HepG2 (cell line): Measurements from ENCODE around the gene TMEM132D. TPM values are rescaled to one million over a fixed set of nuclear protein-coding genes. Genes with fewer than 3 reads are reported as not detected.

Experiments
- ATAC-seq: fragments of 200-7000 bp; cut with Tn5 transposase; 3 replicates; pipeline ENCODE4 v1.9.1; 2020; ENCODE audit warnings: mild to moderate bottlenecking, moderate library complexity
- BruUV-seq: library from RNA; stranded (reverse); fragments of 400-500 nt; replicated peaks from 2 replicates; lab custom pipeline; 2021; lab: Mats Ljungman, UMichigan
- CTCF ChIA-PET: fragments of 300-600 bp; formaldehyde crosslinking; extraction: SDS; loops from one replicate; lab custom pipeline; 2021; ENCODE audit warnings: low total read pairs, inconsistent platforms, low intra/inter-chr PET ratio; lab: Yijun Ruan, JAX
- POLR2A ChIA-PET: fragments of 350-600 bp; sonication (Branson Sonifier 250); formaldehyde crosslinking; loops from one replicate; lab custom pipeline; 2020; ENCODE audit warnings: antibody characterized with exemption, inconsistent platforms; lab: Yijun Ruan, JAX
- DNase-seq: peaks from one replicate; pipeline ENCODE4 v3.0.0-alpha.2; 2015; ENCODE audit warnings: low spot score
- FAIRE-seq: peaks from 3 replicates; lab custom pipeline; 2011; peaks lifted over from hg19 to GRCh38; lab: Jason Lieb, UNC
- H2AFZ ChIP-seq: one replicate; pipeline ENCODE4 v1.6.1; 2011; ENCODE audit warnings: low read length, inconsistent platforms
- H3K27ac ChIP-seq: fragments of 300-600 bp; 3 replicates; pipeline ENCODE4 v1.8.0; 2011; ENCODE audit warnings: mixed run types, mild to moderate bottlenecking, mixed read lengths, low read length, inconsistent platforms; ENCODE audit not compliant: insufficient read depth; ENCODE audit errors: extremely low read length
- H3K27me3 ChIP-seq, 2 experiments: fragments of 200-600 bp in 1 of 2; 2 replicates in 1 of 2; 3 replicates in 1 of 2; pipeline versions ENCODE4 v1.6.0 to v1.8.0; 2011; ENCODE audit warnings: low read length in 2 of 2, mild to moderate bottlenecking in 2 of 2, moderate library complexity in 2 of 2, inconsistent platforms in 1 of 2; ENCODE audit not compliant: insufficient read depth in 2 of 2, control insufficient read depth in 1 of 2
- H3K36me3 ChIP-seq, 2 experiments: fragments of 200-600 bp in 1 of 2; replicated peaks in 1 of 2; 2 replicates in 1 of 2; 3 replicates in 1 of 2; pipeline versions ENCODE4 v1.5.1 to v1.8.0; 2011; ENCODE audit warnings: low read length in 2 of 2, inconsistent platforms in 1 of 2; ENCODE audit not compliant: insufficient read depth in 2 of 2, control insufficient read depth in 1 of 2
- H3K4me1 ChIP-seq: 2 replicates; pipeline ENCODE4 v1.5.1; 2012; ENCODE audit warnings: low read length, inconsistent platforms; ENCODE audit not compliant: insufficient read depth
- H3K4me2 ChIP-seq: 2 replicates; pipeline ENCODE4 v1.6.0; 2011; ENCODE audit warnings: low read depth, low read length, inconsistent platforms
- H3K4me3 ChIP-seq, 3 experiments: fragments of 200-600 bp in 1 of 3; sonication (generic), shearing (Covaris generic) in 1 of 3; replicated peaks in 1 of 3; 2 replicates each; pipeline ENCODE4 v1.5.1; 2011 to 2016; ENCODE audit warnings: low read length in 3 of 3, inconsistent platforms in 2 of 3, low read depth in 2 of 3, mild to moderate bottlenecking in 2 of 3, control low read depth in 1 of 3, mixed read lengths in 1 of 3; ENCODE audit not compliant: insufficient read depth in 1 of 3
- H3K79me2 ChIP-seq: one replicate; pipeline ENCODE4 v1.6.1; 2011; ENCODE audit warnings: low read length, inconsistent platforms; ENCODE audit not compliant: insufficient read depth
- H3K9ac ChIP-seq: 2 replicates; pipeline ENCODE4 v1.6.0; 2011; ENCODE audit warnings: mild to moderate bottlenecking, low read depth, low read length, inconsistent platforms; ENCODE audit not compliant: insufficient read depth
- H3K9me3 ChIP-seq: 2 replicates; pipeline ENCODE4 v1.5.1; 2012; ENCODE audit warnings: mild to moderate bottlenecking, low read length
- H4K20me1 ChIP-seq: 2 replicates; pipeline ENCODE4 v1.6.0; 2011; ENCODE audit warnings: inconsistent platforms, mild to moderate bottlenecking, low read length, moderate library complexity; ENCODE audit not compliant: insufficient read depth
- EHMT2 ChIP-seq: fragments of 200-600 bp; sonication (generic); IDR thresholded peaks from 2 replicates; pipeline ENCODE4 v1.7.0; 2017; ENCODE audit warnings: antibody characterized with exemption, low read depth, low read length, borderline replicate concordance
- ELF3 ChIP-seq: IDR thresholded peaks from 2 replicates; pipeline ENCODE4 v1.6.1; 2016; ENCODE audit warnings: missing genetic modification reagents, missing compliant biosample characterization
- MIER2 ChIP-seq: IDR thresholded peaks from 2 replicates; pipeline ENCODE4 v1.6.1; 2016; ENCODE audit warnings: missing biosample characterization, missing genetic modification reagents
- MIXL1 ChIP-seq: IDR thresholded peaks from 2 replicates; pipeline ENCODE4 v1.6.1; 2016
- NFKB2 ChIP-seq: sonication (generic); formaldehyde crosslinking; IDR thresholded peaks from 2 replicates; pipeline ENCODE4 v1.4.0; 2020; ENCODE audit warnings: missing genetic modification reagents, borderline replicate concordance
- TEAD3 ChIP-seq: optimal IDR thresholded peaks from 2 replicates; pipeline ENCODE3; 2016; ENCODE audit warnings: borderline replicate concordance
- TGIF2 ChIP-seq: IDR thresholded peaks from 2 replicates; pipeline ENCODE4 v1.6.1; 2016; ENCODE audit warnings: control low read depth, missing compliant biosample characterization
- WIZ ChIP-seq: sonication (generic); formaldehyde crosslinking; IDR thresholded peaks from 2 replicates; pipeline ENCODE4 v1.5.1; 2020; ENCODE audit warnings: mild to moderate bottlenecking, missing genetic modification reagents
- ZNF143 ChIP-seq: sonication (generic); formaldehyde crosslinking; IDR thresholded peaks from 2 replicates; pipeline ENCODE4 v1.4.0; 2020; ENCODE audit warnings: missing genetic modification reagents
- ZSCAN21 ChIP-seq: sonication (generic); formaldehyde crosslinking; IDR thresholded peaks from 2 replicates; pipeline ENCODE4 v1.8.0; 2022; ENCODE audit warnings: mild to moderate bottlenecking, missing genetic modification reagents, moderate library complexity, borderline replicate concordance
- WGBS: methylation state at CpG from one replicate; pipeline ENCODE4 v1.1.6; 2017; ENCODE audit warnings: low lambda C conversion rate; 5-methylcytosine and 5-hydroxymethylcytosine counted together
- in situ Hi-C: cut with HindIII; loops from 2 replicates; pipeline ENCODE4 v1.10.0; 2017; ENCODE audit warnings: low pct_unique_long_range_greater_than_20kb; ENCODE audit not compliant: extremely low pct_ligation_motif_present
- intact Hi-C: fragments of 100-400 bp; cut with micrococcal nuclease; formaldehyde crosslinking; loops from one replicate; pipeline ENCODE4 v1.10.0; 2022; ENCODE audit not compliant: unreplicated experiment
- polyA plus RNA-seq, 8 experiments: library from polyadenylated mRNA; depleted of rRNA in 3 of 8; stranded (reverse) in 7 of 8; unstranded in 1 of 8; fragments of >200 nt; fragmentation: Illumina TruSeq in 4 of 8; extraction: Trizol in 4 of 8; gene quantifications; 2 replicates each; pipeline versions ENCODE4 v1.2.1 to v1.2.3, GENCODE V29; 2011 to 2016; ENCODE audit warnings: low read depth in 4 of 8, missing spikeins in 1 of 8, mixed read lengths in 1 of 8; ENCODE audit not compliant: insufficient read depth in 1 of 8
- total RNA-seq, 5 experiments: library from RNA; depleted of rRNA; stranded (reverse); fragments of >200 nt; fragmentation: Illumina TruSeq; extraction: Trizol; gene quantifications; 2 replicates each; pipeline ENCODE4 v1.2.3, GENCODE V29; 2016; ENCODE audit warnings: low read depth in 1 of 5
- TF ChIP-seq, protein P1 (sequence below), 2 experiments: sonication (generic) in 1 of 2; formaldehyde crosslinking in 1 of 2; IDR thresholded peaks; 2 replicates each; pipeline versions ENCODE4 v1.4.0 to v1.6.1; 2018 to 2020; ENCODE audit warnings: missing genetic modification reagents in 2 of 2, borderline replicate concordance in 1 of 2, low read depth in 1 of 2, mild to moderate bottlenecking in 1 of 2, missing biosample characterization in 1 of 2
- TF ChIP-seq, protein P2 (sequence below), 2 experiments: IDR thresholded peaks; 2 replicates each; pipeline ENCODE4 v1.6.1; 2011 to 2012; ENCODE audit warnings: low read length in 2 of 2, borderline replicate concordance in 1 of 2, low read depth in 1 of 2, mild to moderate bottlenecking in 1 of 2, moderate library complexity in 1 of 2
- TF ChIP-seq, protein P3 (sequence below): sonication (generic); formaldehyde crosslinking; conservative IDR thresholded peaks from 2 replicates; pipeline ENCODE4 v1.8.1; 2023; ENCODE audit warnings: missing genetic modification reagents

Gene TMEM132D
- total and polyA plus RNA-seq, 2 of the 13 experiments (the other 11 are each of a cell fraction or from before 2014, with no cell fraction given), result not detected

DNA sequence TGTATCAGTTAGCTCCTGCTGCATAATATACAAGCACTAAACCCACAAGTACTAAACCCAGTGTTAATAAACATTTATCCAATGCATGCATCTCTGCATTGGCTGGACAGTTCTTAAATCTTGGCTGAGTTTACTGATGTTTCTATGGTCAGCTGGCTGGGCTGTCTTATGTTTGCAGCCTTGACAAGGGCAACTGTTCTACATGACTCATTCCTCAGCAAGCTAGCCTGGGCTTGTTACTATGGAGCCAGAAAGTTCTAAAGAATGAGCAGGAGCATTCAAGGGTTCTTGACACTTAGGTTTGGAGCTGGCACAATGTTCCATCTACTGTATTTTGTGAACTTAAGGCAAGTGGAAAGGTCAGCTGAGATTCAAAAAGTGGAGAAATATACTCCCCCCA lies 851.5 kb downstream of the TMEM132D start (continued):
- TF ChIP-seq NFKB2 (CRISPR knock-in tag), result no peak
- TF ChIP-seq TGIF2 (CRISPR knock-in tag), result no peak

DNA sequence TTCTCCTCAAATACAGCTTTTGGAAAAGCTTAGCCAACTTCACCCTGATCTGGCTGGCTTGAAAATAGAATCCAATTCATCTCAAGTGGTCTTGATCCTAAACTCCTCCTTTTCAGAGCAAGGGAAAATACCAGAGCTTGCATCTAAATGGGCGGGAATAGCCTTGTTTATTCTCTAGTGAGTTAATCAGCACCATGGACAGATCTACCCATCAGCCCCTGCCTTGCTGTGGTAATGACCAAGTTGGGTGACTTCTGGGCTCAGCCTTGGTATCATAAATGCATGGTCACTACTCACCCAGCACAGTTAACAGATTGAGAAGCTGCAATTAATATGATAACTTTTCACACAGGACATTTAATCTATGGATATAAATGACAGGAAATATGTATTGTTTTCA lies 853.9 kb downstream of the TMEM132D start:
- Histone ChIP-seq H3K27ac (no peak overlapping the region), H3K36me3 (no peaks in the 10 kb centered on the region), H3K4me2 (no peak overlapping the region), H4K20me1 (no peaks in the 10 kb centered on the region), H3K4me1 (no peaks in the 10 kb centered on the region), H2AFZ (no peak overlapping the region), H3K79me2 (no peaks in the 10 kb centered on the region), H3K4me3 (no peak overlapping the region), H3K27me3 (no peaks in the 10 kb centered on the region), H3K9me3 (no peaks in the 10 kb centered on the region), H3K9ac (no peak overlapping the region)
- ATAC-seq (no peak), DNase-seq (no peak), FAIRE-seq (no peak)
- TF ChIP-seq WIZ (CRISPR knock-in tag) (peak; percentile 54; the same call in 1 of the 2 replicates), TEAD3 (CRISPR knock-in tag) (no peak), MIER2 (CRISPR knock-in tag) (peak; percentile 95), ZSCAN21 (CRISPR knock-in tag) (no peak), MIXL1 (CRISPR knock-in tag) (no peak), ELF3 (CRISPR knock-in tag) (no peak), EHMT2 (peak; percentile 34; the same call in 1 of the 2 replicates), ZNF143 (CRISPR knock-in tag) (peak; percentile 67)
- TF ChIP-seq, protein P1, sequence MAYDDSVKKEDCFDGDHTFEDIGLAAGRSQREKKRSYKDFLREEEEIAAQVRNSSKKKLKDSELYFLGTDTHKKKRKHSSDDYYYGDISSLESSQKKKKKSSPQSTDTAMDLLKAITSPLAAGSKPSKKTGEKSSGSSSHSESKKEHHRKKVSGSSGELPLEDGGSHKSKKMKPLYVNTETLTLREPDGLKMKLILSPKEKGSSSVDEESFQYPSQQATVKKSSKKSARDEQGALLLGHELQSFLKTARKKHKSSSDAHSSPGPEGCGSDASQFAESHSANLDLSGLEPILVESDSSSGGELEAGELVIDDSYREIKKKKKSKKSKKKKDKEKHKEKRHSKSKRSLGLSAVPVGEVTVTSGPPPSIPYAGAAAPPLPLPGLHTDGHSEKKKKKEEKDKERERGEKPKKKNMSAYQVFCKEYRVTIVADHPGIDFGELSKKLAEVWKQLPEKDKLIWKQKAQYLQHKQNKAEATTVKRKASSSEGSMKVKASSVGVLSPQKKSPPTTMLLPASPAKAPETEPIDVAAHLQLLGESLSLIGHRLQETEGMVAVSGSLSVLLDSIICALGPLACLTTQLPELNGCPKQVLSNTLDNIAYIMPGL (CRISPR knock-in tag; IDR thresholded peaks at IDR 0.05; ENCODE audit: borderline replicate concordance in 1 of 2, low read depth in 1 of 2), result no peak
- TF ChIP-seq, protein P2, sequence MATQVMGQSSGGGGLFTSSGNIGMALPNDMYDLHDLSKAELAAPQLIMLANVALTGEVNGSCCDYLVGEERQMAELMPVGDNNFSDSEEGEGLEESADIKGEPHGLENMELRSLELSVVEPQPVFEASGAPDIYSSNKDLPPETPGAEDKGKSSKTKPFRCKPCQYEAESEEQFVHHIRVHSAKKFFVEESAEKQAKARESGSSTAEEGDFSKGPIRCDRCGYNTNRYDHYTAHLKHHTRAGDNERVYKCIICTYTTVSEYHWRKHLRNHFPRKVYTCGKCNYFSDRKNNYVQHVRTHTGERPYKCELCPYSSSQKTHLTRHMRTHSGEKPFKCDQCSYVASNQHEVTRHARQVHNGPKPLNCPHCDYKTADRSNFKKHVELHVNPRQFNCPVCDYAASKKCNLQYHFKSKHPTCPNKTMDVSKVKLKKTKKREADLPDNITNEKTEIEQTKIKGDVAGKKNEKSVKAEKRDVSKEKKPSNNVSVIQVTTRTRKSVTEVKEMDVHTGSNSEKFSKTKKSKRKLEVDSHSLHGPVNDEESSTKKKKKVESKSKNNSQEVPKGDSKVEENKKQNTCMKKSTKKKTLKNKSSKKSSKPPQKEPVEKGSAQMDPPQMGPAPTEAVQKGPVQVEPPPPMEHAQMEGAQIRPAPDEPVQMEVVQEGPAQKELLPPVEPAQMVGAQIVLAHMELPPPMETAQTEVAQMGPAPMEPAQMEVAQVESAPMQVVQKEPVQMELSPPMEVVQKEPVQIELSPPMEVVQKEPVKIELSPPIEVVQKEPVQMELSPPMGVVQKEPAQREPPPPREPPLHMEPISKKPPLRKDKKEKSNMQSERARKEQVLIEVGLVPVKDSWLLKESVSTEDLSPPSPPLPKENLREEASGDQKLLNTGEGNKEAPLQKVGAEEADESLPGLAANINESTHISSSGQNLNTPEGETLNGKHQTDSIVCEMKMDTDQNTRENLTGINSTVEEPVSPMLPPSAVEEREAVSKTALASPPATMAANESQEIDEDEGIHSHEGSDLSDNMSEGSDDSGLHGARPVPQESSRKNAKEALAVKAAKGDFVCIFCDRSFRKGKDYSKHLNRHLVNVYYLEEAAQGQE (IDR thresholded peaks at IDR 0.05; ENCODE audit: borderline replicate concordance in 1 of 2, low read depth in 1 of 2, low read length in 2 of 2), result peak; percentile 53 to 94
- TF ChIP-seq, protein P3, sequence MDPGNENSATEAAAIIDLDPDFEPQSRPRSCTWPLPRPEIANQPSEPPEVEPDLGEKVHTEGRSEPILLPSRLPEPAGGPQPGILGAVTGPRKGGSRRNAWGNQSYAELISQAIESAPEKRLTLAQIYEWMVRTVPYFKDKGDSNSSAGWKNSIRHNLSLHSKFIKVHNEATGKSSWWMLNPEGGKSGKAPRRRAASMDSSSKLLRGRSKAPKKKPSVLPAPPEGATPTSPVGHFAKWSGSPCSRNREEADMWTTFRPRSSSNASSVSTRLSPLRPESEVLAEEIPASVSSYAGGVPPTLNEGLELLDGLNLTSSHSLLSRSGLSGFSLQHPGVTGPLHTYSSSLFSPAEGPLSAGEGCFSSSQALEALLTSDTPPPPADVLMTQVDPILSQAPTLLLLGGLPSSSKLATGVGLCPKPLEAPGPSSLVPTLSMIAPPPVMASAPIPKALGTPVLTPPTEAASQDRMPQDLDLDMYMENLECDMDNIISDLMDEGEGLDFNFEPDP (CRISPR knock-in tag), result no peak
- ChIA-PET CTCF (no interaction called here), POLR2A (no interaction called here)
- intact Hi-C loops, result no loop called here
- in situ Hi-C loops, result no loop called here
- BruUV-seq, result no TSS peak
- 0% methylated on average over 1 of the region's 1 CpG for WGBS
